Stomach smooth muscle (tissue), 2 donors: ENCODE data around the gene CFAP47.
"Not testable (repeated sequence)": the region's sequence is repeated elsewhere in the genome, so short reads cannot be mapped to it uniquely, and the experiment has no call there.

Experiments
- H3K27ac ChIP-seq: one replicate; pipeline ENCODE4 v1.7.0; 2013; ENCODE audit warnings: mild to moderate bottlenecking, low read length, inconsistent platforms
- H3K27me3 ChIP-seq, 2 donors: one replicate each; pipeline ENCODE4 v1.7.0; 2013; ENCODE audit warnings: low read length in 2 of 2; ENCODE audit not compliant: insufficient read depth in 2 of 2, control insufficient read depth in 1 of 2
- H3K36me3 ChIP-seq, 2 donors: one replicate each; pipeline ENCODE4 v1.7.0; 2013; ENCODE audit warnings: low read length in 2 of 2; ENCODE audit not compliant: control insufficient read depth in 2 of 2, insufficient read depth in 2 of 2
- H3K4me1 ChIP-seq: one replicate; pipeline ENCODE4 v1.7.0; 2013; ENCODE audit warnings: low read length; ENCODE audit not compliant: control insufficient read depth, insufficient read depth
- H3K4me3 ChIP-seq, 2 donors: one replicate each; pipeline ENCODE4 v1.7.0; 2013; ENCODE audit warnings: low read length in 2 of 2
- H3K9ac ChIP-seq, 2 donors: one replicate each; pipeline ENCODE4 v1.7.0; 2013; ENCODE audit warnings: low read length in 2 of 2, mild to moderate bottlenecking in 1 of 2
- H3K9me3 ChIP-seq, 2 donors: one replicate each; pipeline ENCODE4 v1.7.0; 2013; ENCODE audit warnings: low read length in 2 of 2; ENCODE audit not compliant: control insufficient read depth in 2 of 2
- donor health status: healthy.
- donor health status: Pancreatic carcinoma.

Gene CFAP47

DNA sequence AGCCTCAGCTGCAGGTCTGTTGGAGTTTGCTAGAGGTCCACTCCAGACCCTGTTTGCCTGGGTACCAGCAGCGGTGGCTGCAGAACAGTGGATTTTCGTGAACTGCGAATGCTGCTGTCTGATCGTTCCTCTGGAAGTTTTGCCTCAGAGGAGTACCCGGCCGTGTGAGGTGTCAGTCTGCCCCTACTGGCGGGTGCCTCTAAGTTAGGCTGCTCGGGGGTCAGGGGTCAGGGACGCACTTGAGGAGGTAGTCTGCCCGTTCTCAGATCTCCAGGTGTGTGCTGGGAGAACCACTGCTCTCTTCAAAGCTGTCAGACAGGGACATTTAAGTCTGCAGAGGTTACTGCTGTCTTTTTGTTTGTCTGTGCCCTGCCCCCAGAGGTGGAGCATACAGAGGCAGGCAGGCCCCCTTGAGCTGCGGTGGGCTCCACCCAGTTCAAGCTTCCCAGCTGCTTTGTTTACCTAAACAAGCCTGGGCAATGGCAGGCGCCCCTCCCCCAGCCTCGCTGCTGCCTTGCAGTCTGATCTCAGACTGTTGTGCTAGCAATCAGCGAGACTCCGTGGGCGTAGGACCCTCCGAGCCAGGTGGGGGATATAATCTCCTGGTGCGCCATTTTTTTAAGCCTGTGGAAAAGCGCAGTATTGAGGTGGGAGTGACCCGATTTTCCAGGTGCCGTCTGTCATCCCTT is 315.4 kb downstream of the CFAP47 start:
- H3K36me3 ChIP-seq, H3K4me1 ChIP-seq, H3K9me3 ChIP-seq, H3K4me3 ChIP-seq, H3K9ac ChIP-seq, H3K27me3 ChIP-seq, H3K27ac ChIP-seq: not testable (repeated sequence)

DNA sequence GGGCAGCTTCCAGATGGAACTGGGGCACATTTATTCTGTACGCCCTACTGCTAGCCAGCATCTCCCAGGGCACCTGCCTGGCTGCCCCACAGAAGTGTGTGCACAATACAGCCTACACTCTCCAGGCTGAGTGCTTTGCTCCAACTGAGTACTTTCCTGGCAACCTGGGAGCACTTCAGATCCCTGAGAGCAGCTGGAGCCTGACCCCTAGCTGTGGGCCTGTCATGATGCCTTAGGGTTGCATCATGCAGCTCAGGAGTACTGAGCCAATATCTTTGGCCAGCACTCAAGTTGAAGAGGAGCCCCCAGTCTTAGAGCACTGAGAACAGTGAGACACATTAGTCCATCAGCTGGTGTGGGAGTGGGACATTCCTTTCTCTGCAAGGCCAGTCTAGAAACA is 321.9 kb downstream of the CFAP47 start:
- no peak overlapping the region for H3K27ac ChIP-seq
- no peaks in the 10 kb centered on the region for H3K4me1 ChIP-seq

DNA sequence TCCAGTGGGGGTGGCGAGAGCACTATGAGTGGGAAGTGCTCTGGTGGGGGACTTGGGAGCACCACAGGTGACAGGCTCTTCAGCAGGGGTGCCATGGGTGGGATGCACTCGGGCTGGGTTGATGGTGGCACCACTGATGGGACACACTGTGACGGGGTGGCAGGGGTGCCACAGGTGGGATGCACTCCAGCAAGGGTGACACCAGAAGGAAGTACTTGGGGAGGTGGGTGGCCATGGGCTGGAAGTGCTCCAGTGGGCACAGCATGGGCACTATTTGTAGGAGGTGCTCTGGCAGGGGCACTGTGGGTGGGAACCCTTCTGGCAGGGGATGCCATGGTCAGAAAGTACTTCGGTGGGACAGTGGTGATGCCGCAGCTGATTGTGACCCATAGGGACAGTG is 346.6 kb downstream of the CFAP47 start:
- Histone ChIP-seq H3K9ac (no peak overlapping the region), H3K27ac (no peak overlapping the region), H3K27me3 (no peaks in the 10 kb centered on the region), H3K9me3 (no peaks in the 10 kb centered on the region), H3K4me1 (no peaks in the 10 kb centered on the region), H3K36me3 (no peaks in the 10 kb centered on the region), H3K4me3 (no peak overlapping the region)

More for the DNA sequence above, 321.9 kb downstream of the CFAP47 start:
- no peak overlapping the region for H3K9ac ChIP-seq
- H3K9me3 ChIP-seq, result no peaks in the 10 kb centered on the region
- H3K4me3 ChIP-seq, result no peak overlapping the region
- H3K36me3 ChIP-seq, result no peaks in the 10 kb centered on the region
- peaks cover 0 to 5% of the 10 kb centered on the region in 2 donors for H3K27me3 ChIP-seq

DNA sequence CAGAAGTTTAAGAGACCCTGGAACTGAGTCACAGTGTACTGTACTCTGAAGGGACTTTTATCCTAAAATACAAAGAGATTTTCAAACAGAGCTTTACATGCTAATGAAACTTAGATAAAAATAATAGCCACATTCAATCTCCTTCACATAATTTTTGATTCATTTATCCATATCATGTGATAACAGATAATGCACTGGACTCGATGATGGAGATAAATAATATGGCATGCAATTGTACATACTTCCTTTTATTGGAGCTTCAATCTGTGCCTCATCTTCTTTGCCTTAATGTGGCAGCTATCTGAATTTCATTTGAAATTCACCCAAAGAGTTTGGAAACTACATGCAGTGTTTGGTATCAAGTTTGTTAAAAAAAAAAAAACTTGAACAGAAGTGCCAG is 390.6 kb downstream of the CFAP47 start:
- Histone ChIP-seq H3K9ac (no peak overlapping the region), H3K4me1 (no peaks in the 10 kb centered on the region), H3K4me3 (no peak overlapping the region), H3K27ac (no peak overlapping the region), H3K36me3 (no peaks in the 10 kb centered on the region), H3K27me3 (no peaks in the 10 kb centered on the region), H3K9me3 (no peaks in the 10 kb centered on the region)

DNA sequence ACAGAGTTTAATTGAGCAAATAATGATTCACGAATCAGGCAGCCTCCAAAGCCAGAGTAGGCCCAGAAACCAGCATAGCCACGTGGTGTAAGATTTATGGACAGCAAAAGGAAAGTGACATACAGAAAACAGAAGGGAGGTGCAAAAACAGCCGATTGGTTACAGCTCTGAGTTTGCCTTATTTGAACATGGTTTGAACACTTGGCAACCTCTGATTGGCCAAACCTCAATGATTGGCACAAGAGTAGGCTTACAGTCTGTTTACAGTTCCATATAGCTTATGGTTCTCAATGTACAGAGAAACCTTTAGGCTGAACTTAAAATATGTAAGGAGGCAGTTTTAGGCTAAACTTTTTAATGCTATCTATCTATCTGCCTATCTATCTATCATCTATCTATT is 394.8 kb downstream of the CFAP47 start:
- H3K36me3 ChIP-seq, result no peaks in the 10 kb centered on the region
- no peaks in the 10 kb centered on the region for H3K4me1 ChIP-seq
- no peaks in the 10 kb centered on the region for H3K27me3 ChIP-seq
- H3K27ac ChIP-seq, result no peak overlapping the region
- H3K9ac ChIP-seq, result no peak overlapping the region
- no peak overlapping the region for H3K4me3 ChIP-seq
- no peaks in the 10 kb centered on the region for H3K9me3 ChIP-seq

DNA sequence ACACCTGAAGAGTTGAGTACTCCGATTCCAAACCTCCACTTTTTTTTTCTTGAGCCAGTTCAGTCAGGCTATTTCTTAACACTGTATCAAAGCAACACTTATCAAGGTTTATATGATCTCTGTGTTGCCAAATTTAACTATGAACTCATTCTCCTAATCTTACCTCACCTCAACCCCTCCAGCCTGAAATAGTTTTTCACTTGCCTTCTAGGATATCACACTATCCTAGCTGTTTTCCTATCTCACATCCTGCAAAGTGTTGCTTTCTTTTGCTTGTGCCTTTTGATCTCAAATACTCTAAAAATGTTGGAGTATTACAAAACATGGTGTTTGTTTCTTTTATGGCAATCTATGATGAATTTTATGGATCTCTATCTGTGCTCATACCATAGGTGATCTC is 415.0 kb downstream of the CFAP47 start:
- H3K9ac ChIP-seq, result no peak overlapping the region
- no peak overlapping the region for H3K4me3 ChIP-seq
- H3K27ac ChIP-seq, result no peak overlapping the region
- no peaks in the 10 kb centered on the region for H3K9me3 ChIP-seq
- no peaks in the 10 kb centered on the region for H3K4me1 ChIP-seq
- H3K36me3 ChIP-seq, result no peaks in the 10 kb centered on the region
- H3K27me3 ChIP-seq, result no peaks in the 10 kb centered on the region

DNA sequence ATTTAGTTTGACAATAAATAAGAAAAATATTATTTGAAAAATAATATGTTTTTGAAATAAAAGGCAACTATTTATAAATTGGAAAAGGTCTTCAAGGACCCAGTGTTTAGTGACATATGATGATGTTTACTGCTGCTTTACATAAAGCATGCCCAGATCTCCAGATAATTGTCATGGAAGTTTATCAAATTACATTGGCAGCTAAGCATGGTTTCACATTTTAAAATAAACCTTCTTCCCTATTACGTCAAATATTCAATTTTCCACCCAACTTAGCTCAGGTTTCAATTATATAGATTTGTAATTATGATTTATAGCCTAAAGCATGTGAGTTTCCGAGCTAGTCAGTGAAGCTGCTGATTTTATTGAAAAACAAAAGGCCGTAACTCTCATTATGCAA is 417.2 kb downstream of the CFAP47 start:
- Histone ChIP-seq H3K27ac (no peak overlapping the region), H3K27me3 (no peaks in the 10 kb centered on the region), H3K36me3 (no peaks in the 10 kb centered on the region), H3K9ac (no peak overlapping the region), H3K4me1 (no peaks in the 10 kb centered on the region), H3K9me3 (no peaks in the 10 kb centered on the region), H3K4me3 (no peak overlapping the region)

DNA sequence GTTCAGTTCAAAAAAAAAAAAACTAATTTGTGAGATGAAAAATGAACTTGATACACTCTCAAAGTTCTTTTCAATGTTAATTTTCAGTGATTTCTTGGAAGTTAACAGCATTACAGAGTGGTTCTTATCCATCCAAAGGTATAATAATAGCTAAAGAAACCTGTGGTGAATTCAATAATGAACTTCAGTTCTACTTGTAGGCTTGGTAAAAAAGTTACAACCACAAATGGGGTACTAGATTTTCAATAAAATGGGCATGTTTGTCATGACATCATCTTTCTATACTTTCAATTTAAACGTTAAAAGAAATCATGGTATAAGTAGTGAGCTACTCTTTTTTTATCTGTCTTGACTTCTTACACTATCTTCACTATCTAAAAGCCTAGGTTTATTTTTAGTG is 424.8 kb downstream of the CFAP47 start:
- no peaks in the 10 kb centered on the region for H3K36me3 ChIP-seq
- H3K27ac ChIP-seq, result no peak overlapping the region
- H3K27me3 ChIP-seq, result no peaks in the 10 kb centered on the region
- H3K9me3 ChIP-seq, result no peaks in the 10 kb centered on the region
- H3K4me1 ChIP-seq, result no peaks in the 10 kb centered on the region
- H3K9ac ChIP-seq, result no peak overlapping the region
- no peak overlapping the region for H3K4me3 ChIP-seq

DNA sequence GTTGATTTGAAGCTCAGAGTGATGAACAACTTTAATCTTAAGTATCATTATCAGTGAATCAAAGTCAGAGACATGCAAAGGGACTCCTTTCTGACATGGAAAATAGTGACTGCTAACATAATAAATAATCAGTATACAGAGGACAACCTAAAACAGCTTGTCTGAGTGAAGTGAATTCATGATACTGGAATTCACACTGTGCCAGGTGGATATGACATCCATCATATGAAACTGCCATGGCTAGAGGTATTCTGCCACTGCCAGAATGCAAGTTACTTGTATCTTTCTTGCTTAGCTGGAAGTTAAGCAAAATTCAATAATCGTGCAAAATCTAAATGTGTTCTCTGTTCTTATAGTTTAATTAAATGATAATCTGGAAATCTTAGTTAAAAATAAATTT is 429.0 kb downstream of the CFAP47 start:
- Histone ChIP-seq H3K9ac (no peak overlapping the region), H3K9me3 (no peaks in the 10 kb centered on the region), H3K36me3 (no peaks in the 10 kb centered on the region), H3K4me3 (no peak overlapping the region), H3K27me3 (no peaks in the 10 kb centered on the region), H3K27ac (no peak overlapping the region), H3K4me1 (no peaks in the 10 kb centered on the region)

DNA sequence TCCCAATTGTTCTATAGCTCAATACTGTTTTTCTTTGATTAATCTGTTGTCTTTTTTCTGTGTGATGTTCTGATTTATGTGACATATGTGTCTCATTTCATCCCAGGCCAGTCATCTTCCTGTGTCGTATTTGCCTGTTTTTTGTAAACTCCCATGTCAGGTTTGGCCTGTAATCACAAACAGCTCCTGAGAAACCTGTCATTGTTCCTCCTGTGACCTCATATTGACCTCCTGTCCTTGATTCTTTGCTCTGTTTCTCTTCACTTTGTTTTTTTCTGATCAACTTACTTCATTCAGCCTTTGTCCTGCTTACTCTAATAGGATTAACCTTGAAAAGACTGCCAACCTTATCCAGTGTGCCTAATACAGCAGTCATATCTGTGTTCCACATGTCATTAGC is 438.3 kb downstream of the CFAP47 start:
- no peaks in the 10 kb centered on the region for H3K27me3 ChIP-seq
- no peaks in the 10 kb centered on the region for H3K36me3 ChIP-seq
- H3K9ac ChIP-seq, result no peak overlapping the region
- no peak overlapping the region for H3K4me3 ChIP-seq
- no peaks in the 10 kb centered on the region for H3K4me1 ChIP-seq
- no peak overlapping the region for H3K27ac ChIP-seq
- H3K9me3 ChIP-seq, result peaks cover 0 to 2% of the 10 kb centered on the region in 2 donors

DNA sequence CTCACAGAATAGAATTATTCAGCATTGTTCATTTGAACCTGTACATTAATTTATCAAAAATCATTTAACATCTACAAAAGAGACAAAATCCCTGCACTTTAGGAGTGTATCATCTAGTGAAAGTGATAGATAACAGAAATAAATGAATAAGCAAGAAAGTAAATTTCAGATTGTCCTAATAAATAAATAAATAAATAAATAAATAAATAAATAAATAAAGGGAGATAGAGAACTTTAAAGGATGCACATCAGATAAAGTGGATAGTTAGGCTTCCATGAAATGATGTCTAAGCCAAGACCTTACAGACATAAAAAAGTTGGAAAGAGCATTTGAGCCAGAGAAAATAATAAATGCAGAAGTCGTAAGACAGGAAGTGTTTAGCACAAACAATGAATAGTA is 444.7 kb downstream of the CFAP47 start:
- no peaks in the 10 kb centered on the region for H3K27me3 ChIP-seq
- H3K9me3 ChIP-seq, result peaks cover 0 to 2% of the 10 kb centered on the region in 2 donors
- H3K4me3 ChIP-seq, result no peak overlapping the region
- H3K9ac ChIP-seq, result no peak overlapping the region
- no peak overlapping the region for H3K27ac ChIP-seq
- H3K4me1 ChIP-seq, result no peaks in the 10 kb centered on the region
- H3K36me3 ChIP-seq, result no peaks in the 10 kb centered on the region
